SH-SY5Y (cell line): ENCODE results near the gene KCNK5.

Experiments used
- GATA2 ChIP-seq: IDR thresholded peaks from 2 replicates; pipeline ENCODE4 v1.6.1; 2011; ENCODE audit warnings: mild to moderate bottlenecking, low read depth, low read length
- GATA3 ChIP-seq: IDR thresholded peaks from 2 replicates; pipeline ENCODE4 v1.6.1; 2011; ENCODE audit warnings: low read depth, mild to moderate bottlenecking, low read length, moderate library complexity

GRCh38 chr6:39210450-39210849 is 18.8 kb downstream of the KCNK5 start:
- TF ChIP-seq GATA3: no peak
- TF ChIP-seq GATA2: no peak
